ENCODE results near the gene SEPTIN10.

The SEPTIN10 gene

GRCh38 chr2:109638795-109639194 lies 25.0 kb upstream of the SEPTIN10 start:
- H3K27ac ChIP-seq: no peak overlapping the region
- TF ChIP-seq ZFX (IDR thresholded peaks at IDR 0.05; ENCODE audit: borderline replicate concordance): no peak
- TF ChIP-seq, protein P1, sequence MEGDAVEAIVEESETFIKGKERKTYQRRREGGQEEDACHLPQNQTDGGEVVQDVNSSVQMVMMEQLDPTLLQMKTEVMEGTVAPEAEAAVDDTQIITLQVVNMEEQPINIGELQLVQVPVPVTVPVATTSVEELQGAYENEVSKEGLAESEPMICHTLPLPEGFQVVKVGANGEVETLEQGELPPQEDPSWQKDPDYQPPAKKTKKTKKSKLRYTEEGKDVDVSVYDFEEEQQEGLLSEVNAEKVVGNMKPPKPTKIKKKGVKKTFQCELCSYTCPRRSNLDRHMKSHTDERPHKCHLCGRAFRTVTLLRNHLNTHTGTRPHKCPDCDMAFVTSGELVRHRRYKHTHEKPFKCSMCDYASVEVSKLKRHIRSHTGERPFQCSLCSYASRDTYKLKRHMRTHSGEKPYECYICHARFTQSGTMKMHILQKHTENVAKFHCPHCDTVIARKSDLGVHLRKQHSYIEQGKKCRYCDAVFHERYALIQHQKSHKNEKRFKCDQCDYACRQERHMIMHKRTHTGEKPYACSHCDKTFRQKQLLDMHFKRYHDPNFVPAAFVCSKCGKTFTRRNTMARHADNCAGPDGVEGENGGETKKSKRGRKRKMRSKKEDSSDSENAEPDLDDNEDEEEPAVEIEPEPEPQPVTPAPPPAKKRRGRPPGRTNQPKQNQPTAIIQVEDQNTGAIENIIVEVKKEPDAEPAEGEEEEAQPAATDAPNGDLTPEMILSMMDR (IDR thresholded peaks at IDR 0.05): no peak

DNA sequence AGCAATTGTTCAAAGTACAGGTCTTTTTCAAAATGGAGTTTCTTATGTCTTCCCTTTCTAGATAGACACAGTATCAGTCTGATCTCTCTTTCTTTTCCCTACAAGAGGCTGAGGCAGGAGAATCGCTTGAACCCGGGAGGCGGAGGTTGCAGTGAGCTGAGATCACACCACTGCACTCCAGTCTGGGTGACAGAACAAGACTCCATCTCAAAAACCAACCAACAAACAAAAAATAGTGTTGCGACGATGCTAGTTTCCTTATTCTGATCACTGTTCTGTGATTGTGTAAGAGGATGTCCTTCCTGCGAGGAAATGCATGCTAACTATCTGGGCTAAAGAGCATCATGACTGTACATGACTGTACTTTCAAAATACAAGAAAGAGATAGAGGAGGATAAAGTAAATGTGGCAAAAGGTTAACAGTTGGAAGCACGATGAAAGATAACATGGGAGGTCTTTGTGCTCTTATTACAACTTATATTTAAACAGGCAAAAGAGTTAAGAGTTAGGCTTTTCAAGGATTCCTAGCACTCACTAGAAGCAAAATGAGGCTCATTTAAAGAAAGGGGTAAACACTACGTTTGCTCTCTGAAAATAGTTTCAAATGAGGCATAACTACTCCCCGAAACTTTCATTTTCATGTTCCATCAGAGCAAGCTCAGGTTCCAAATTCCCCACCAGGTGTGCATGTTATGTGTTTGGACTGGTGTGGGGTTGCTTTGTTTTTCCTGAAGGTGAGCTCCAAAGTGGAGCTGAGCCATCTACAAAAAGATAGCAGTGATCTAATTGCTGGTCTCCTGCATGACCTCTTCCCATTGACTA lies 24.2 kb upstream of the SEPTIN10 start:
- H3K27ac ChIP-seq: no peak overlapping the region
- TF ChIP-seq, protein P1 (IDR thresholded peaks at IDR 0.05): no peak
- TF ChIP-seq ZFX (IDR thresholded peaks at IDR 0.05; ENCODE audit: borderline replicate concordance): no peak

GRCh38 chr2:109636317-109636716 lies 22.6 kb upstream of the SEPTIN10 start:
- TF ChIP-seq, protein P1 (IDR thresholded peaks at IDR 0.05): no peak
- no peak for TF ChIP-seq ZFX (IDR thresholded peaks at IDR 0.05; ENCODE audit: borderline replicate concordance)
- no peak overlapping the region for H3K27ac ChIP-seq

GRCh38 chr2:109635426-109636304 lies 21.9 kb upstream of the SEPTIN10 start:
- no peak overlapping the region for H3K27ac ChIP-seq
- no peak for TF ChIP-seq ZFX (IDR thresholded peaks at IDR 0.05; ENCODE audit: borderline replicate concordance)
- TF ChIP-seq, protein P1 (IDR thresholded peaks at IDR 0.05): no peak

GRCh38 chr2:109633284-109633961 lies 19.7 kb upstream of the SEPTIN10 start:
- H3K27ac ChIP-seq: no peak overlapping the region
- TF ChIP-seq ZFX (IDR thresholded peaks at IDR 0.05; ENCODE audit: borderline replicate concordance): no peak
- TF ChIP-seq, protein P1 (IDR thresholded peaks at IDR 0.05): no peak

GRCh38 chr2:109632158-109632789 lies 18.5 kb upstream of the SEPTIN10 start:
- H3K27ac ChIP-seq: no peak overlapping the region
- TF ChIP-seq, protein P1 (IDR thresholded peaks at IDR 0.05): no peak
- TF ChIP-seq ZFX (IDR thresholded peaks at IDR 0.05; ENCODE audit: borderline replicate concordance): no peak

Data from 22Rv1 (cell line).